Heart left ventricle (tissue), 16 donors: ENCODE results near the gene FAM131A. TPM values are rescaled to one million over a fixed set of nuclear protein-coding genes. Genes with fewer than 3 reads are reported as not detected.

Experiments used
- ATAC-seq, 4 donors: fragments of 200-7000 bp; cut with Tn5 transposase; one replicate each; pipeline ENCODE4 v1.9.1; 2020 to 2022; ENCODE audit warnings: moderate library complexity in 4 of 4, mild to moderate bottlenecking in 3 of 4, moderate number of reproducible peaks in 1 of 4
- DNase-seq, 5 donors: peaks; one replicate each; pipeline ENCODE4 v3.0.0-alpha.2; 2020
- H3K27ac ChIP-seq, 12 donors: fragments of 200-600 bp; sonication (generic) in 4 of 12; one replicate each; pipeline versions ENCODE4 v1.5.0 to v1.8.0; 2016 to 2022; ENCODE audit warnings: mild to moderate bottlenecking in 2 of 12
- H3K27me3 ChIP-seq, 9 donors: fragments of 200-600 bp; sonication (generic) in 2 of 9; one replicate each; pipeline versions ENCODE4 v1.5.1 to v1.8.0; 2016 to 2022; ENCODE audit warnings: mild to moderate bottlenecking in 3 of 9
- H3K36me3 ChIP-seq, 9 donors: fragments of 200-600 bp; sonication (generic) in 2 of 9; one replicate each; pipeline versions ENCODE4 v1.5.0 to v1.8.0; 2018 to 2022; ENCODE audit warnings: mild to moderate bottlenecking in 2 of 9
- H3K4me1 ChIP-seq, 12 donors: fragments of 200-600 bp; sonication (generic) in 4 of 12; one replicate each; pipeline versions ENCODE4 v1.5.0 to v1.8.0; 2016 to 2022; ENCODE audit warnings: mild to moderate bottlenecking in 3 of 12
- H3K4me3 ChIP-seq, 12 donors: fragments of 200-600 bp; sonication (generic) in 4 of 12; one replicate each; pipeline versions ENCODE4 v1.5.0 to v1.8.0; 2017 to 2022; ENCODE audit warnings: mild to moderate bottlenecking in 9 of 12, moderate library complexity in 4 of 12
- H3K9me3 ChIP-seq, 12 donors: fragments of 200-600 bp; sonication (generic) in 4 of 12; one replicate each; pipeline versions ENCODE4 v1.5.0 to v1.8.0; 2016 to 2022; ENCODE audit warnings: mild to moderate bottlenecking in 1 of 12
- CTCF ChIP-seq, 12 donors: fragments of 200-600 bp; sonication (generic) in 4 of 12; IDR thresholded peaks; one replicate each; pipeline versions ENCODE4 v1.5.0 to v1.8.0; 2018 to 2022; ENCODE audit warnings: antibody characterized with exemption in 12 of 12, mild to moderate bottlenecking in 5 of 12
- POLR2A ChIP-seq, 2 donors: fragments of 450-650 bp; IDR thresholded peaks; one replicate each; pipeline ENCODE4 v1.6.1; 2017; ENCODE audit warnings: antibody characterized with exemption in 2 of 2, mild to moderate bottlenecking in 2 of 2, moderate library complexity in 2 of 2
- WGBS, 4 donors: extraction: QIAGEN DNeasy Blood & Tissue Kit in 2 of 4; methylation state at CpG; one replicate each; pipeline versions ENCODE4 v1.1.5 to v1.1.7; 2013 to 2018; 5-methylcytosine and 5-hydroxymethylcytosine counted together
- intact Hi-C, 10 donors: fragments of 100-400 bp; cut with DNase I; formaldehyde crosslinking; loops; one replicate each; pipeline versions ENCODE4 v1.11.1 to v1.14.2; 2022
- polyA plus RNA-seq, 2 donors: library from polyadenylated mRNA; stranded (reverse); fragments of 200-250 nt; gene quantifications; one replicate each; pipeline ENCODE4 v1.2.3, GENCODE V29; 2013
- total RNA-seq, 9 donors: library from RNA; depleted of rRNA in 2 of 9; stranded (reverse); fragments of >200 nt in 2 of 9; fragmentation: NEBNext Ultra II Directional in 3 of 9; extraction: Animal tissue kit (Norgen Biotek cat#: 25700) in 3 of 9; gene quantifications; one replicate each; pipeline versions ENCODE4 v1.1.0 to v1.2.4, GENCODE V29; 2016 to 2023
- donor health status: ischemic (EF 13 %, LVEDD 7.1; RV severe dilation, severe dysfunction).
- donor health status: healthy with polysubstance abuse.
- donor health status: DM: no; HTN: yes; CAD: no.
- donor health status: DM: no; HTN: no; CAD: no.
- donor health status: ischemic (EF 25% LVEDD 6.9; RV normal size, moderate dysfunction).
- donor health status: ischemic (EF 25% LVEDD 5.7; RV mildly dilated, moderate dysfunction).
- donor health status: healthy.
- donor health status: DM: yes; HTN: yes; CAD: no.
- donor health status: ischemic (EF 35%, LVEDD 5.7; RV mildly dilated, moderate dysfunction).
- donor health status: nonischemic (EF 11% LVEDD 7.7; RV severe dilation, severe dysfunction).
- donor health status: DM: yes; HTN: yes; CAD: no.
- donor health status: PGD.
- donor health status: ischemic (EF 29% LVEDD 5.4; RV normal size, mild dysfunction).
- donor health status: nonischemic (EF 23%, LVEDD 6.1; RV moderate dilation, normal function).

Gene FAM131A
- total and polyA plus RNA-seq, 11 donors, result 21.9 to 53.2 (median 30.9) TPM

DNA sequence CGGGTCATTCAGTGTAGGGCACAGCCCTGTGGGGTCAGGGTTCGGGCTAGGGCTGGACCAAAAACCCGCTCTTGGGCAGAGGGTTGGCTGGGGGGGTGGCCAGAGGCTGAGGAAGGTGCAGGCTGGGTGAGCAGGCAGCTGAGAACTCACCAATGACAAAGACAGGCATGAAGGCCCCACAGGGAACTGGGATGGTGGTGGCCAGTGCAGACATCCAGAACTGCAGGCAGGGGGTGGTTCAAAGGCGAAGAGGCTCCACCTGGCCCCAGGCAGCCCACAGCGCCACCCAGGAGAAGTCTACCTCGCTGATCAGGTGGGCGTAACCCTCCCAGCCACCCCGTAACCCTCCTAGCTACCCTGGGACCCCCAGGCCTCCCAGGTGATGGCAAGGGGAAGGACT, 17.4 kb downstream of the FAM131A start:
- peaks cover 0 to 20% (median 2%) of the 10 kb centered on the region in 9 donors for H3K36me3 ChIP-seq
- DNase-seq (no peak), ATAC-seq (no peak)
- H3K9me3 ChIP-seq, result no peaks in the 10 kb centered on the region
- H3K27ac ChIP-seq, result no peak overlapping the region
- H3K4me3 ChIP-seq, result no peak overlapping the region
- 74 to 84% (median 83%) methylated on average over 4 to 8 of the region's 8 CpGs for WGBS, 4 donors
- intact Hi-C loops, result loop anchor here in 1 of 10 donors (5.0 kb wide), 1 partner anchor 47 kb away; no protein-coding TSS in a partner anchor
- H3K27me3 ChIP-seq, result no peaks in the 10 kb centered on the region
- TF ChIP-seq CTCF (IDR thresholded peaks at IDR 0.05) (no peak), POLR2A (IDR thresholded peaks at IDR 0.05) (no peak)
- H3K4me1 ChIP-seq, result peaks cover 0 to 8% (median 0%) of the 10 kb centered on the region in 12 donors

- WGBS, 4 donors, result 85 to 90% (median 86%) methylated on average over 18 of the region's 18 CpGs
- peaks cover 0 to 20% (median 2%) of the 10 kb centered on the region in 9 donors for H3K36me3 ChIP-seq
- no peak for ATAC-seq
- intact Hi-C loops, result loop anchor here in 1 of 10 donors (5.0 kb wide), 1 partner anchor 48 kb away; no protein-coding TSS in a partner anchor
- H3K4me3 ChIP-seq, result no peak overlapping the region
- H3K27me3 ChIP-seq, result no peaks in the 10 kb centered on the region
- peaks cover 0 to 6% (median 3%) of the 10 kb centered on the region in 12 donors for H3K4me1 ChIP-seq
- H3K9me3 ChIP-seq, result no peaks in the 10 kb centered on the region
- H3K27ac ChIP-seq, result no peak overlapping the region
- DNase-seq, result no peak
- TF ChIP-seq CTCF (IDR thresholded peaks at IDR 0.05), result no peak
- no peak for TF ChIP-seq POLR2A (IDR thresholded peaks at IDR 0.05)
Observed at GRCh38 chr3:184355261-184356040, 18.1 kb downstream of the FAM131A start.

GRCh38 chr3:184357248-184358123, 20.1 kb downstream of the FAM131A start:
- Histone ChIP-seq H3K36me3 (peaks cover 0 to 16% (median 2%) of the 10 kb centered on the region in 9 donors), H3K4me1 (peaks cover 0 to 15% (median 11%) of the 10 kb centered on the region in 12 donors), H3K27me3 (no peaks in the 10 kb centered on the region), H3K4me3 (no peak overlapping the region), H3K9me3 (no peaks in the 10 kb centered on the region), H3K27ac (no peak overlapping the region)
- DNase-seq, result no peak
- intact Hi-C loops, result loop anchor here in 1 of 10 donors (5.0 kb wide), 1 partner anchor 50 kb away; no protein-coding TSS in a partner anchor
- no peak for ATAC-seq
- TF ChIP-seq CTCF (IDR thresholded peaks at IDR 0.05) (no peak), POLR2A (IDR thresholded peaks at IDR 0.05) (no peak)
- whole genome bisulfite sequencing, 4 donors, result 92 to 96% (median 93%) methylated on average over 21 to 24 of the region's 24 CpGs
